Calu3 (cell line): ENCODE results near the gene A4GALT. TPM values are rescaled to one million over a fixed set of nuclear protein-coding genes. Genes with fewer than 3 reads are reported as not detected.
A peak's percentile ranks its signal among the peaks of the same experiment; 100 is the strongest.

Source experiments
- BruUV-seq: library from RNA; stranded (reverse); fragments of 400-500 nt; replicated peaks from 2 replicates; lab custom pipeline; 2021; lab: Mats Ljungman, UMichigan
- CTCF ChIA-PET: fragments of 300-600 bp; sonication (Branson Sonifier 250); formaldehyde crosslinking; loops from one replicate; lab custom pipeline; 2022; ENCODE audit warnings: antibody characterized with exemption; lab: Charles Lee
- DNase-seq: peaks from one replicate; pipeline ENCODE4 v3.0.0; 2022
- H3K27ac Mint-ChIP-seq: one replicate; pipeline ENCODE4 v1.8.0; 2022; ENCODE audit warnings: mixed read lengths; ENCODE audit not compliant: unreplicated experiment
- H3K27me3 Mint-ChIP-seq: one replicate; pipeline ENCODE4 v1.8.0; 2022; ENCODE audit warnings: mixed read lengths; ENCODE audit not compliant: unreplicated experiment
- H3K36me3 Mint-ChIP-seq: one replicate; pipeline ENCODE4 v1.8.0; 2022; ENCODE audit warnings: mild to moderate bottlenecking, moderate library complexity, mixed read lengths; ENCODE audit not compliant: insufficient read depth, unreplicated experiment
- H3K4me1 Mint-ChIP-seq: one replicate; pipeline ENCODE4 v1.8.0; 2022; ENCODE audit warnings: mild to moderate bottlenecking, low read depth, mixed read lengths; ENCODE audit not compliant: unreplicated experiment
- H3K4me3 Mint-ChIP-seq: one replicate; pipeline ENCODE4 v1.8.0; 2022; ENCODE audit warnings: mild to moderate bottlenecking, low read depth, moderate library complexity, mixed read lengths; ENCODE audit not compliant: unreplicated experiment
- H3K9me3 Mint-ChIP-seq: one replicate; pipeline ENCODE4 v1.8.0; 2022; ENCODE audit warnings: low read depth, mixed read lengths; ENCODE audit not compliant: unreplicated experiment
- intact Hi-C: fragments of 100-400 bp; cut with micrococcal nuclease; formaldehyde crosslinking; loops from one replicate; pipeline ENCODE4 v1.10.0; 2022; ENCODE audit not compliant: unreplicated experiment
- total RNA-seq: library from RNA; stranded (reverse); gene quantifications from 2 replicates; pipeline ENCODE4 v1.2.3, GENCODE V29; 2022
- TF ChIP-seq, protein P1 (sequence below): fragments of 200-600 bp; IDR thresholded peaks from one replicate; pipeline ENCODE4 v1.8.0; 2022; ENCODE audit warnings: antibody characterized with exemption; ENCODE audit not compliant: unreplicated experiment

Gene A4GALT
- total RNA-seq, 1 experiment from 2014 or later = 10.5 TPM

DNA sequence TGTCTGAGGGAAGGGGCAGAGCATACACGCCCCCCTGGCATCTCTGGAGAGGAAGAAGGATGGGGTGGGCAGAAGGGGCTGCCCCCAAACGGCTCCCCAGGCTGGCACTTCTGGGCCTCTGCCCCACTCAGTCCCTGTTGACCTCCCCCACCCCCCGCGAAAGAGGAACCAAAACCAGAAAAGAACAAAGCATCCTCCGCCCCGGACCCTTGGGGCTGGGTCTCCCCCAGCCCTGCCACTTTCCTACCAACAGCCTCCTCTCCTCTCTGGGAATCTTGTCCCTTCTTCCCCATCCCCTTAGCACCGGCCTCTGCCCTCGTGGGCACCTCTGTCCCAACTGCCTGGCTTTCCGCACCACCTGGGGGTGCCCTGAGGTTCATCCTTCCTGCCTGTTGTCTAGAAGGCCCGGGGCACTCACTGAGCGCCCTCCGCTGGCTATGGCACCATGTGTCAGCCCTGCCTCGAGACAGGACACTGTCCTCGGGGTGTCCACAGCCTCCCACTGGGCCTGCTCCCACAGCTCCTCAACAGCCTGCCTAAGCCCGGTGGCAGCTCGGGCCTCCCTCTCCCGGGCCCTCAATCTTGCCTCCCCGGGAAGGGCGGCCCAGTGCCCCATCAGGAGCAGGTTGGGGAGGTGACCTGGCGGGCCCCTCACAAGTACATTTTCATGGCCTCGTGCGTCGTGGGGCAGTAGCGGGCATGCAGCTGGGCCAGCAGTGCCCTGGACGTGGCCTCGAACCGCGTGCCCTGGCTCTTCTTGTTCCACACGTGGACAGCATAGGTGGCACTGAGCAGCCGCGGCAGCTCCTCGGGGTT lies 28.2 kb downstream of the A4GALT start:
- Mint-ChIP-seq H3K4me1 (peaks cover 21% of the 10 kb centered on the region), H3K27me3 (no peaks in the 10 kb centered on the region), H3K36me3 (peaks cover 22% of the 10 kb centered on the region), H3K27ac (peak overlapping the region; percentile 21), H3K4me3 (no peak overlapping the region), H3K9me3 (no peaks in the 10 kb centered on the region)
- DNase-seq = no peak
- intact Hi-C loops = no loop called here
- CTCF ChIA-PET = no interaction called here
- TF ChIP-seq, protein P1, sequence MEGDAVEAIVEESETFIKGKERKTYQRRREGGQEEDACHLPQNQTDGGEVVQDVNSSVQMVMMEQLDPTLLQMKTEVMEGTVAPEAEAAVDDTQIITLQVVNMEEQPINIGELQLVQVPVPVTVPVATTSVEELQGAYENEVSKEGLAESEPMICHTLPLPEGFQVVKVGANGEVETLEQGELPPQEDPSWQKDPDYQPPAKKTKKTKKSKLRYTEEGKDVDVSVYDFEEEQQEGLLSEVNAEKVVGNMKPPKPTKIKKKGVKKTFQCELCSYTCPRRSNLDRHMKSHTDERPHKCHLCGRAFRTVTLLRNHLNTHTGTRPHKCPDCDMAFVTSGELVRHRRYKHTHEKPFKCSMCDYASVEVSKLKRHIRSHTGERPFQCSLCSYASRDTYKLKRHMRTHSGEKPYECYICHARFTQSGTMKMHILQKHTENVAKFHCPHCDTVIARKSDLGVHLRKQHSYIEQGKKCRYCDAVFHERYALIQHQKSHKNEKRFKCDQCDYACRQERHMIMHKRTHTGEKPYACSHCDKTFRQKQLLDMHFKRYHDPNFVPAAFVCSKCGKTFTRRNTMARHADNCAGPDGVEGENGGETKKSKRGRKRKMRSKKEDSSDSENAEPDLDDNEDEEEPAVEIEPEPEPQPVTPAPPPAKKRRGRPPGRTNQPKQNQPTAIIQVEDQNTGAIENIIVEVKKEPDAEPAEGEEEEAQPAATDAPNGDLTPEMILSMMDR = no peak
- BruUV-seq = no TSS peak

DNA sequence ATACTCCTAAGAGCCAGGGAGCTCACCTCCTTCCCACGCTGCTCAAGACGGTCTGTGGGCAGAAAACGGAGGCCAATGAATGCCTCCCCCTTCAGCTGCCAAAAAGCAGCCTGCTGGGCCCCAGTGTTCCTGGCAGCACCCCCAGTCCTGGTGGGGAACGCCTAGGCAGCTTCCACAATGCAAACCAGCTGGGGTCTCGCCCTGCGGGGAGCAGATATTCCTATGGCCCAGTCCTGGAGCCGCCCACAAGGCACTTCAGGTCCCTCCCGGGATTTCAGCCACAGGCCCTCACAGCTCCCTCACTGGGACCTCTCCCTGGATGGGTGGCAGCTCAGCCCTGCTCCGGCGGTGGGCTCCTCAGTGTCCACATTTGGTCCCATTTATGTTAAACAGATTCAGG lies 29.2 kb downstream of the A4GALT start:
- CTCF ChIA-PET = interaction anchor here (0.7 kb wide), 1 partner anchor 80 kb away, joined by 3 read pairs; no protein-coding TSS in a partner anchor
- Mint-ChIP-seq H3K27ac (no peak overlapping the region), H3K4me3 (no peak overlapping the region), H3K27me3 (no peaks in the 10 kb centered on the region), H3K4me1 (peaks cover 20% of the 10 kb centered on the region), H3K36me3 (peaks cover 22% of the 10 kb centered on the region), H3K9me3 (no peaks in the 10 kb centered on the region)
- TF ChIP-seq, protein P1 = no peak
- no TSS peak for BruUV-seq
- intact Hi-C loops = no loop called here
- no peak for DNase-seq

DNA sequence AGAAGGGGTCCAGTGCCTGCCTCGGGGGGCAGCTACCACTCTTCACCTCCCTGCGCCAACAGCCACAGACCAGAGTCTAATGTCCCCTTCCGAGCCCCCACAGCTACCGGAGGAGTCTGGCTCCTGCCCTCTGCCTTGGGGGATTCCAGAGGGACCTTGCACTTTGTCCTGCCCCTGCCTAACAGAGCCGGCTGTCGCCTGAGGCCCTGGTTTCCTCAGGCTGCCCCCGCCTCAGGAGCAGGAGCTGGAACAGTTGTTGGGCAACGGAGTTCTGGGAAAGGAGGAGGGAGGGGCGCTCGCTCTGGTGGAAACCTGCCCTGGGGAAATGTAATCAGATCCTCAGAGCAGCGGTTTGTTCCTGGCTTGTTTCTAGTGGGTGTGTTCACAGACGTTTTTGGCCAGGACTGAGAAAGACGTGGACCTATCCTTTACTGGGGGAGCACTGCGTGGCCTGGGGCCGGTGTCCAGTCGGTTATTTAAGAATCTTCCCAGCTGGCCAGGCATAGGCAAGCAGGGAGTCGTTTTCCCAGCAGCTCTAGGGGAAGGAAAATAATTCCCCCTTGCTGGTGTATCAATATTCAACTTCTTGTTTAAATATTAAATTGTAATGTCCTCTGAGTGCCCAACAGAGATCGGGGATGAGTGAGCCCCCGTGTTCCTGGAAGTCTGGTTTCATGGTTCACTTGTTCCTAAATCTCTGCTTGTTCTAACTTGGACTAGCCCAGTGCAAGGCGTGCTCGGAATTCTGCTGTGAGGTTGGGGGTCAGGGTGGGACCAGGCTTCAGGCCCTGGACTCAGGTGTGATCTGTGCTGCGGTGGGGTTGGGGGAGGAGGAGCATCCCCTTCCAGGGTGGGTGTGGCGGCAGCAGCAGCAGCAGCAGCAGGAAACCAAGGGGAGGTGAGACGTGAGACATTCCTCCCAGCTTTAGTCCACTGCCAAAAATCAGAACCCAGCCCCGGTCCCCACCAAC lies 32.1 kb downstream of the A4GALT start:
- intact Hi-C loops = no loop called here
- TF ChIP-seq, protein P1 = no peak
- no peaks in the 10 kb centered on the region for H3K9me3 Mint-ChIP-seq
- H3K4me3 Mint-ChIP-seq = peak overlapping the region; percentile 41
- peak overlapping the region; percentile 65 for H3K27ac Mint-ChIP-seq
- no TSS peak for BruUV-seq
- H3K27me3 Mint-ChIP-seq = no peaks in the 10 kb centered on the region
- H3K4me1 Mint-ChIP-seq = peaks cover 26% of the 10 kb centered on the region
- peaks cover 26% of the 10 kb centered on the region for H3K36me3 Mint-ChIP-seq
- CTCF ChIA-PET = interaction anchor here (0.5 to 0.7 kb wide), 3 partner anchors 10 to 465 kb away, joined by 3 to 5 read pairs (median 4); no protein-coding TSS in a partner anchor
- peak; percentile 73 for DNase-seq

DNA sequence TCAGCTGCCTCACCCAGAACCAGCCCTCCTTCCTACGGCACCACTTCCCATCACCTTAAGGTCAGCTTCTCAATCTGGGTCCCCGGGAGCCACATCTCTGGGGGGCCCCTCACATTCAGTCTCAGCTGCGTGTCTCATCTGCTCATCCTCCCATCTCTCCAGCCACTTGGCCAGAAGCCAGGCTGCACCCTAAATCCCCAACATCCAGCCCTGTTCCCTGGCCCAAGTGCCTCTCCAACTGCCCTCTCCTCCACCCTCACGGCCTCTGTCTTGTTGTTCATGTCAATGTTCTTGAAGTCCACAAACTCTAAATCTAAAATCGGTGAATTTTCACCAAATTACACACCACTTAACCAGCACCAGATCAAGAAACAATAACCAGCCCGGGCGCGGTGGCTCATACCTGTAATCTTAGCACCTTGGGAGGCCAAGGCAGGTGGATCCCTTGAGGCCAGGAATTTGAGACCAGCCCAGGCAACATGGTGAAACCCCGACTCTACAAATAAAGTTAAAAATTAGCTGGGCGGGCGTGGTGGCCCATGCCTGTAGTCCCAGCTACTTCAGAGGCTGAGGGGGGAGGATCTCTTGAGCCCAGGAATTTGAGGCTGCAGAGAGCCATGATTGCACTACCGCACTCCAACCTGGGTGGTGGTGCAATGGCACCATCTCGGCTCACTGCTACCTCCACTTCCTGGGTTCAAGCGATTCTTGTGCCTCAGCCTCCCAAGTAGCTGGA lies 33.7 kb downstream of the A4GALT start:
- intact Hi-C loops = no loop called here
- no TSS peak for BruUV-seq

More for the DNA sequence above, 33.7 kb downstream of the A4GALT start:
- peak; percentile 48 for DNase-seq
- Mint-ChIP-seq H3K27ac (peak overlapping the region; percentile 56), H3K4me3 (peak overlapping the region; percentile 2), H3K36me3 (peaks cover 21% of the 10 kb centered on the region), H3K27me3 (no peaks in the 10 kb centered on the region), H3K9me3 (no peaks in the 10 kb centered on the region), H3K4me1 (peaks cover 33% of the 10 kb centered on the region)
- CTCF ChIA-PET = interaction anchor here (0.6 kb wide), 2 partner anchors 37 to 40 kb away, joined by 3 read pairs; no protein-coding TSS in a partner anchor
- TF ChIP-seq, protein P1 = no peak
